Glutamatergic neuron (in vitro differentiated cells): ENCODE measurements around the gene HNRNPA3. TPM values are rescaled to one million over a fixed set of nuclear protein-coding genes. Genes with fewer than 3 reads are reported as not detected.
A peak's percentile ranks its signal among the peaks of the same experiment; 100 is the strongest.

Experiments used
- DNase-seq: peaks from one replicate; pipeline ENCODE4 v3.0.0; 2022
- H3K27ac Mint-ChIP-seq: one replicate; pipeline ENCODE4 v1.8.0; 2020; ENCODE audit warnings: mild to moderate bottlenecking, mixed read lengths, inconsistent platforms; ENCODE audit not compliant: unreplicated experiment
- H3K27me3 Mint-ChIP-seq: one replicate; pipeline ENCODE4 v1.8.0; 2020; ENCODE audit warnings: mild to moderate bottlenecking, moderate library complexity, mixed read lengths, inconsistent platforms; ENCODE audit not compliant: unreplicated experiment
- H3K36me3 Mint-ChIP-seq: one replicate; pipeline ENCODE4 v1.8.0; 2020; ENCODE audit warnings: mild to moderate bottlenecking, mixed read lengths, inconsistent platforms; ENCODE audit not compliant: unreplicated experiment
- H3K4me1 Mint-ChIP-seq: one replicate; pipeline ENCODE4 v1.8.0; 2020; ENCODE audit warnings: mild to moderate bottlenecking, low read depth, mixed read lengths, inconsistent platforms; ENCODE audit not compliant: unreplicated experiment
- H3K4me3 Mint-ChIP-seq: one replicate; pipeline ENCODE4 v1.8.0; 2020; ENCODE audit warnings: mild to moderate bottlenecking, mixed read lengths, inconsistent platforms; ENCODE audit not compliant: unreplicated experiment
- H3K9me3 Mint-ChIP-seq: one replicate; pipeline ENCODE4 v1.8.0; 2020; ENCODE audit warnings: mild to moderate bottlenecking, moderate library complexity, mixed read lengths, inconsistent platforms; ENCODE audit not compliant: unreplicated experiment
- CTCF ChIP-seq: fragments of 200-600 bp; sonication (generic); IDR thresholded peaks from one replicate; pipeline ENCODE4 v1.5.0; 2021; ENCODE audit not compliant: partially characterized antibody, unreplicated experiment
- total RNA-seq: library from RNA; stranded (reverse); fragmentation: NEBNext Ultra II Directional; extraction: Animal tissue kit (Norgen Biotek cat#: 25700); gene quantifications from one replicate; pipeline ENCODE4 v1.2.1, GENCODE V29; 2021; ENCODE audit not compliant: unreplicated experiment

HNRNPA3 gene
- total RNA-seq, 1 donor from 2014 or later, result 251 TPM

GRCh38 chr2:177201919-177202346, 10.7 kb upstream of the HNRNPA3 start:
- Mint-ChIP-seq H3K4me1 (peaks cover 10% of the 10 kb centered on the region), H3K36me3 (no peaks in the 10 kb centered on the region), H3K27me3 (peaks cover 1% of the 10 kb centered on the region), H3K9me3 (no peaks in the 10 kb centered on the region), H3K4me3 (no peak overlapping the region), H3K27ac (no peak overlapping the region)
- no peak for DNase-seq
- no peak for TF ChIP-seq CTCF

- no peak for TF ChIP-seq CTCF
- no peak for DNase-seq
- peaks cover 1% of the 10 kb centered on the region for H3K27me3 Mint-ChIP-seq
- no peak overlapping the region for H3K27ac Mint-ChIP-seq
- no peak overlapping the region for H3K4me3 Mint-ChIP-seq
- peaks cover 3% of the 10 kb centered on the region for H3K9me3 Mint-ChIP-seq
- H3K4me1 Mint-ChIP-seq, result peaks cover 14% of the 10 kb centered on the region
- no peaks in the 10 kb centered on the region for H3K36me3 Mint-ChIP-seq
Observed at GRCh38 chr2:177204417-177204816, 8.2 kb upstream of the HNRNPA3 start.

GRCh38 chr2:177207101-177207500, 5.5 kb upstream of the HNRNPA3 start:
- H3K4me1 Mint-ChIP-seq, result peaks cover 20% of the 10 kb centered on the region
- TF ChIP-seq CTCF, result no peak
- no peaks in the 10 kb centered on the region for H3K36me3 Mint-ChIP-seq
- no peak for DNase-seq
- H3K27ac Mint-ChIP-seq, result peak overlapping the region; percentile 72
- peaks cover 6% of the 10 kb centered on the region for H3K9me3 Mint-ChIP-seq
- no peak overlapping the region for H3K4me3 Mint-ChIP-seq
- peaks cover 4% of the 10 kb centered on the region for H3K27me3 Mint-ChIP-seq

GRCh38 chr2:177211169-177211568, 1.4 kb upstream of the HNRNPA3 start:
- Mint-ChIP-seq H3K27me3 (peaks cover 9% of the 10 kb centered on the region), H3K9me3 (peaks cover 13% of the 10 kb centered on the region), H3K27ac (peak overlapping the region; percentile 100), H3K4me1 (peaks cover 18% of the 10 kb centered on the region), H3K4me3 (peak overlapping the region; percentile 97), H3K36me3 (no peaks in the 10 kb centered on the region)
- no peak for DNase-seq
- TF ChIP-seq CTCF, result no peak

- TF ChIP-seq CTCF, result no peak
- Mint-ChIP-seq H3K27me3 (peaks cover 9% of the 10 kb centered on the region), H3K9me3 (peaks cover 13% of the 10 kb centered on the region), H3K4me1 (peaks cover 18% of the 10 kb centered on the region), H3K36me3 (no peaks in the 10 kb centered on the region), H3K4me3 (peak overlapping the region; percentile 97), H3K27ac (peak overlapping the region; percentile 100)
- DNase-seq, result no peak
Observed at GRCh38 chr2:177211576-177212105, 953 bp upstream of the HNRNPA3 start.
